Amygdala (tissue), 56 donors: ENCODE data around the gene GNAI3.

ENCODE experiments used
- DNase-seq, 56 donors: peaks; one replicate each; lab custom pipeline; 2025; lab: John Stamatoyannopoulos, UW

The GNAI3 gene

GRCh38 chr1:109621379-109622136, 73.1 kb downstream of the GNAI3 start:
- peak in 4 of 56 donors; percentile 42 to 65 (median 54) for DNase-seq

- DNase-seq, result no peak
Observed at GRCh38 chr1:109622137-109622892, 73.9 kb downstream of the GNAI3 start.

GRCh38 chr1:109622895-109623294, 74.5 kb downstream of the GNAI3 start:
- DNase-seq, result no peak

- DNase-seq, result peak in 20 of 56 donors; percentile 24 to 71 (median 45)
Observed at GRCh38 chr1:109623601-109624161, 75.3 kb downstream of the GNAI3 start.

- DNase-seq, result no peak
Observed at GRCh38 chr1:109624201-109625010, 76.0 kb downstream of the GNAI3 start.

- no peak for DNase-seq
Observed at GRCh38 chr1:109625176-109625575, 76.8 kb downstream of the GNAI3 start.

- DNase-seq, result no peak
Observed at GRCh38 chr1:109625601-109626560, 77.5 kb downstream of the GNAI3 start.

GRCh38 chr1:109626682-109627408, 78.4 kb downstream of the GNAI3 start:
- DNase-seq, result no peak

- no peak for DNase-seq
Observed at GRCh38 chr1:109627692-109628399, 79.4 kb downstream of the GNAI3 start.

GRCh38 chr1:109628540-109629321, 80.3 kb downstream of the GNAI3 start:
- DNase-seq, result no peak

GRCh38 chr1:109629372-109630030, 81.1 kb downstream of the GNAI3 start:
- no peak for DNase-seq

- peak in 2 of 56 donors; percentile 13 to 27 for DNase-seq
Observed at GRCh38 chr1:109630081-109630897, 81.9 kb downstream of the GNAI3 start.

- DNase-seq, result no peak
Observed at GRCh38 chr1:109630898-109631512, 82.6 kb downstream of the GNAI3 start.

- no peak for DNase-seq
Observed at GRCh38 chr1:109631513-109632505, 83.4 kb downstream of the GNAI3 start.
